Activated naive CD8-positive, alpha-beta T cell (primary cell): ENCODE results near the gene SPRR2D.
"Not testable (repeated sequence)": the region's sequence is repeated elsewhere in the genome, so short reads cannot be mapped to it uniquely, and the experiment has no call there.

ENCODE experiments used
- H3K27ac Mint-ChIP-seq: one replicate; pipeline ENCODE4 v1.8.0; 2021; ENCODE audit warnings: mixed read lengths
- H3K27me3 Mint-ChIP-seq: one replicate; pipeline ENCODE4 v1.8.0; 2021; ENCODE audit warnings: mixed read lengths
- H3K36me3 Mint-ChIP-seq: one replicate; pipeline ENCODE4 v1.8.0; 2021; ENCODE audit warnings: mixed read lengths
- H3K4me1 Mint-ChIP-seq: one replicate; pipeline ENCODE4 v1.8.0; 2021; ENCODE audit warnings: low read depth, mixed read lengths
- H3K4me3 Mint-ChIP-seq: one replicate; pipeline ENCODE4 v1.8.0; 2021; ENCODE audit warnings: mild to moderate bottlenecking, mixed read lengths
- H3K9me3 Mint-ChIP-seq: one replicate; pipeline ENCODE4 v1.8.0; 2021; ENCODE audit warnings: low read depth, mixed read lengths

SPRR2D gene

DNA sequence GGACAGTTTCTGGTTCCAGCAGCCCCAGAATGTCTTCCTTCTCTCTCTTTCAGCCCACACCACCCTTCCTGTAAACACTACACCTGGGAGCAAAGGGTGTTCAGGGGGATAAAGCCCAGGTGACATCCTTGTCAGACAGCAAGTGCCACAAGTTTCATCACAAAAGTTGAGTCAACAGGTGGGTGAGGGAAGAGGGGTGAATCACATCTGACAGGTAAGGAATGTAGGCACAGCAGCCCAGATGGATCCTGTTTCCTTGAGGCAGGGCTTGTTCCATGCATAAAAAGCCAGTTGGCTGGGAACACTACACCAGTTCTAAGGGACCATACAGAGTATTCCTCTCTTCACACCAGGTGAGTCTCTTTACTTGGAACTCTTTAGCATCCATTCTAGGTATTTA, 10.0 kb downstream of the SPRR2D start, which contains the start of gene SPRR1B:
Gene SPRR1B (plus strand): TSS at position 309 of the 400 bp plus-strand sequence. CDS start 1,143 bp downstream, outside the sequence.
- H3K4me3 Mint-ChIP-seq, result no peak within 1 kb of the TSS
- peaks cover 19% of the 10 kb centered on the region for H3K27me3 Mint-ChIP-seq
- no peaks in the 10 kb centered on the region for H3K36me3 Mint-ChIP-seq
- H3K27ac Mint-ChIP-seq, result no peak within 1 kb of the TSS
- H3K9me3 Mint-ChIP-seq, result peaks cover 6% of the 10 kb centered on the region
- H3K4me1 Mint-ChIP-seq, result no peaks in the 10 kb centered on the region

DNA sequence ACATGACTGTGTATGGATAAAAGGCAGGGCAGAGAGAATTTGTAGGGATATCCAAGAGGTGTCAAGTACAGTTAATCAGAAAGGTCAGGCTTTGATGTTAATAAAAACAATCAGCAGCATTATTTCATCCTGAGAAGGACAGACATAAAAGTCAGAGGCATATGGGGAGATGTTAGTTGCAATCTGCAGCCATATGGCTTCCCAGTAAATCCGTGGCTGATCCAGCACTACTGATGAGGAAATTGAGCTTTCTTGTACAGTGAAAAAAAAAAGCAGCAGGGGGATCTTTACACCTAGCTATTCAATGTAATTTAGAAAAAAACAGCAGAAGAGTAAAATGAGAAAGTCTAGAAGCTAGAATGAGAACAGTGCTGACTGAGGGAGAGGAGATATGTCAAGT, 12.2 kb downstream of the SPRR2D start:
- Mint-ChIP-seq H3K4me3 (no peak overlapping the region), H3K36me3 (no peaks in the 10 kb centered on the region), H3K27me3 (peaks cover 15% of the 10 kb centered on the region), H3K4me1 (no peaks in the 10 kb centered on the region), H3K9me3 (peaks cover 6% of the 10 kb centered on the region), H3K27ac (no peak overlapping the region)

DNA sequence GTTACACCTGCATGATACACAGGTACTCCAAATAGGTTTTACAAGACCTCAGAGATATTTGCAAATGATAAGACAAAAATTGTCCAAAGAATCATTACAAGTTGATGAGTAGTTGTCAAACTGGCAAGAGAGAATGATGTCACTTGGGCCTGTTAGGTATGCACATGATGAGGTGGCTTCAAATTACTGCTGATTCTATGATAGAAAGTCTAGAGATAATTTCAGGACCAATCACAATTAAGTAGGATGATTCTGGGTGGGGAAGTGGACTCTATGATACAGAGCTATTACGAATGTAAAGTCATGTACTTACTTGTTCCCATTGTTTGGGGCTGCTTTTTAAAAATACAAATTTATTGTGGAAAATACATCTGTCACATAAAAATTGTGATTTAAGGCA, 15.1 kb downstream of the SPRR2D start:
- H3K27me3 Mint-ChIP-seq, result peaks cover 31% of the 10 kb centered on the region
- H3K9me3 Mint-ChIP-seq, result peaks cover 6% of the 10 kb centered on the region
- no peaks in the 10 kb centered on the region for H3K36me3 Mint-ChIP-seq
- no peak overlapping the region for H3K4me3 Mint-ChIP-seq
- H3K4me1 Mint-ChIP-seq, result no peaks in the 10 kb centered on the region
- H3K27ac Mint-ChIP-seq, result no peak overlapping the region

DNA sequence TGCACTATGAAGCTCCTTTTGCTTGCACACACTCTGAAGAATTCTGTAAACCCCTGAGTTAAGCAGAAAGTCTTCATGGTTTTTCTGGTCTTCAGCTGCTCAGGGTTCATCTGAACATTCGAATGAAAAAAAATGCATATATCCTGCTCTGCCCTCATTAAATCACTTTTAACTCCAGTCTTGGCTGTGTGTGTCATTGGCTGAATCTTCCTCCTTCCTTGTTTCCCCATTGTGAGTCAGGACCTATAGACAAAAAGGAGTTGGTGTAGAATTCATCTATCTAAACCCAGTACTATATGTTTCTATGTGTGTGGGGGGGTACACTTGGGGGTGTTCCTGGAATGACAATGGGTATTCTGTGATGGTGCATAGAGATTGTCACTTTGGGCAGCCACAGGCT, 16.5 kb downstream of the SPRR2D start:
- H3K9me3 Mint-ChIP-seq, result peaks cover 6% of the 10 kb centered on the region
- no peaks in the 10 kb centered on the region for H3K36me3 Mint-ChIP-seq
- peaks cover 36% of the 10 kb centered on the region for H3K27me3 Mint-ChIP-seq
- no peaks in the 10 kb centered on the region for H3K4me1 Mint-ChIP-seq
- H3K4me3 Mint-ChIP-seq, result no peak overlapping the region
- no peak overlapping the region for H3K27ac Mint-ChIP-seq

DNA sequence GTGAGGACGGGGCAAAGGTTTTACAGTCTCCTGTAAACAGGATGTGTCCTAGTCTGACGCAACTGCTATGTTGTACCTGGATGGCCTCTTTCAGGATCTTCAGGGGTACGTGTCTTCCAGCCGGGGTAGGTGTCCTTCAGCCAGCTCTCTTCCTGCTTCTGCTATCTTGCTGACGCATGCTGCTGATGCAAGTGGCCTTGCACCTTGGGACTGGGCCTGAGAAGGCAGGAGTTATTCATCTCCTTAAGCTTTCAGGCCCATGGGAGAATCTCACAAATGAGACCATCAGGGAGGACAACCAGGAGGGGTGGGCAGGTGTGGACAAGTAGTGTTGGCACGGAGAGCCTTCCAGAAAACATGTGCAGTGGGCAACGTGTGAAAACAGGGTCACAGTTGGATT, 17.8 kb downstream of the SPRR2D start:
- Mint-ChIP-seq H3K27me3 (peaks cover 35% of the 10 kb centered on the region), H3K27ac (no peak overlapping the region), H3K9me3 (peaks cover under 1% of the 10 kb centered on the region), H3K4me3 (no peak overlapping the region), H3K4me1 (no peaks in the 10 kb centered on the region), H3K36me3 (no peaks in the 10 kb centered on the region)

DNA sequence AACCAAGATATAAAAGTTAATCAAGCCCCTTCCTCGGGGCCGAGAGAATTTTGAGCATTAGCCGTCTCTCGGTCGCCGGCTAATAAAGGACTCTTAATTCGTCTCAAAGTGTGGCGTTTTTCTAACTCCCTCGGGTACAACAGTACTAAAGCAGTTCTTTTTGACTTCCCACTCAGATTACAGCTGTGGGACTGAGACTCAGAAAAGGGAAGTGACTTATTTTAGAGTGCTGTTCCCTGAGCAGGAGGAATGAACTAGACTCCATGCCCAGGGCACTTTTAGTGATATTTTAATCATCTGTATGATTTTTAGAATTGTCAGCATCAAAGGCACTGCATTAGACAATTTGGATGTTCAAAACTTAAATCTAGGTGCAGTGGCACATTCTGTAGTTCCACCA, 18.6 kb downstream of the SPRR2D start:
- H3K4me3 Mint-ChIP-seq, H3K4me1 Mint-ChIP-seq, H3K9me3 Mint-ChIP-seq, H3K36me3 Mint-ChIP-seq, H3K27ac Mint-ChIP-seq: not testable (repeated sequence)
- peaks cover 36% of the 10 kb centered on the region for H3K27me3 Mint-ChIP-seq

DNA sequence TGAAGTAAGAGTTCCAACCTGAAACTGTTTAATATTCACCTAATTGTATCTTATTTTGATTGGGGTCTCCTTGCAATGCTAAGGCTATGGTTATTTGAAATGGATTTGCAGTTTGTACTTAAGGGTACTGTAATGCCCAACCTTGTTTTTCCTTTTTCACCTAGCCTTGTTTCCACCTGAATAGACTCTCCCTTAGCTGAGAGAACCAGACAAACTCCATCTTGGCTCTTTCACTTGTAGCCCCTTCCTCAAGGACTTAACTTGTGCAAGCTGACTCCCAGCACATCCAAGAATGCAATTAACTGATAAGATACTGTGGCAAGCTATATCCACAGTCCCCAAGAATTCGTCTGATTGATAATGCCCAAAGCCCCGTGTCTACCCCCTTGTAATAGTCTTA, 19.1 kb downstream of the SPRR2D start:
- not testable (repeated sequence) for H3K27ac Mint-ChIP-seq, H3K4me3 Mint-ChIP-seq, H3K36me3 Mint-ChIP-seq, H3K9me3 Mint-ChIP-seq, H3K4me1 Mint-ChIP-seq
- H3K27me3 Mint-ChIP-seq, result peaks cover 36% of the 10 kb centered on the region

DNA sequence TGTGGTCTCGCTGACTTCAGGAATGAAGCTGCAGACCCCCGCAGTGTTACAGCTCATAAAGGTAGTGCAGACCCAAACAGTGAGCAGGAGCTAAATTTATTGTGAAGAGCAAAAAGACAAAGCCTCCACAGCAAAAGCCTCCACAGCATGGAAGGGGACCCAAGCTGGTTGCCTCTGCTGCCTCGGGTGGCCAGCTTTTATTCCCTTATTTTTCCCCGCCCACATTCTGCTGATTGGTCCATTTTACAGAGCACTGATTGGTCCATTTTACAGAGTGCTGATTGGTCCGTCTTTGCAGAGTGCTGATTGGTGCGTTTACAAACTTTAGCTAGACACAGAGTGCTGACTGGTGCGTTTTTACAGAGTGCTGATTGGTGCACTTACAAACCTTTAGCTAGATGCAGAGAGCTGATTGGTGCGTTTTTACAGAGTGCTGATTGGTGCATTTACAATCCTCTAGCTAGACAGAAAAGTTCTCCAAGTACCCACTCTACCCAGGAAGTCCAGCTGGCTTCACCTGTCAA, 29.6 kb downstream of the SPRR2D start:
- not testable (repeated sequence) for H3K36me3 Mint-ChIP-seq, H3K27ac Mint-ChIP-seq, H3K27me3 Mint-ChIP-seq, H3K4me1 Mint-ChIP-seq, H3K4me3 Mint-ChIP-seq, H3K9me3 Mint-ChIP-seq

DNA sequence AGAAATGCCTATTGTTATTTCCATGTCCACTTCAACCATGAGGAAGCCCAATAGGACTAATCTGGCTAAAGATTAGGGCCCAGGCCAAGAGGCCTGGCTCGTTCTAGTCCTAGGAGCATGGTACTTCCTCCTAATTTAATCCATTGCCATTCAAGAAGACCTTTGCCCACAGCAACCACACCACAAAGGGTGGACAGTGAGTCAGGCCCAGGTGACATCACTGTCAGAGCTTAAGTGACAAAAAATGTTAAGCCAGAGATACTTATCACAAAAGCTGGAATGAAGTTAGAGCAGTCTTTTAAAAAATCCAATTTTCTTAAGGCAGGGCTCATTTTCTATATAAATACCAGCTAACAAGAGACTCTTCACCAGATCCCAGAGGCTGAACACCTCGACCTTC, 39.5 kb downstream of the SPRR2D start, which contains the start of gene SPRR3:
Gene SPRR3 (plus strand): TSS at position 368 of the 400 bp plus-strand sequence. CDS start 1,272 bp downstream, outside the sequence.
- H3K36me3 Mint-ChIP-seq, result no peaks in the 10 kb centered on the region
- no peak within 1 kb of the TSS for H3K27ac Mint-ChIP-seq
- H3K27me3 Mint-ChIP-seq, result peaks cover 13% of the 10 kb centered on the region
- no peaks in the 10 kb centered on the region for H3K4me1 Mint-ChIP-seq
- no peaks in the 10 kb centered on the region for H3K9me3 Mint-ChIP-seq
- H3K4me3 Mint-ChIP-seq, result no peak within 1 kb of the TSS

DNA sequence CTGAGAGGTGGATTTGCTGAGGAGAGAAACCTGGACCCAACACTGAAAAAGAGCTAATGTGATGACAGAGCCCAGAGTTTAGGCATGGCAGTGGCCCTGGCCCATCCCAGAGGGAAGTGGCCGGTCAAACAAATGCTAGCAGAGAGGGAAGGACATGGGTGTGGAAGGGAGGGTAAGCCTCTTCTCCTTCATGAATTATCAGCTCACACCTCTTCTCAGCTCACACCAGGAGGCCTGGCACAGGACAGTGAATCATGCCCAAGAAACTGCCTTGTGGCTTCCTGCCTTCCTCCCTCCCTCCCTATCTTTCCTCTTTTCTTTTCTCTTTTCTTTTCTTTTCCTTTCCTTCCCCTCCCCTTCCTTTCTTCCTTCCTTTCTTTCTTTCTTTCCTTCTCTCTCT, 40.6 kb downstream of the SPRR2D start:
- Mint-ChIP-seq H3K36me3 (no peaks in the 10 kb centered on the region), H3K27me3 (peaks cover 15% of the 10 kb centered on the region), H3K4me1 (no peaks in the 10 kb centered on the region), H3K27ac (no peak overlapping the region), H3K4me3 (no peak overlapping the region), H3K9me3 (no peaks in the 10 kb centered on the region)

DNA sequence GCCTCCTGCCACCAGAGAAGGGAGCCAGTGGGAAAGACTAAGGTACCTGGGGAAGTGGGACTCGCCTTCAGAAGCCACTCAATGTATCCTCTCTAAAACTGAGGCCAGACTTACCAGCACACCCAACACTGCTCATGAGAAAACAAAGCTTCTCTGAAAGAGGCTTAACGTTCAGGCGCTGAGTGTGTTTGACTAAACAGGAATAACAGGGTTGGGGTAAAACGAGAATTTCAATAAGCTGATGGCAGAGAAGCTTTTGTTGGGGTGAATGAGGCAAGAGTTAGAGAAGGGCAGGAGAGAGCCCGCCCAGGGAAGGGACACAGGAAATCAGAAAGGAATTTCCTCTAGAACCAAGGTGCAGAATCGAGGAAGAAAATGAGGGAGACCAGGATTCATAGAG, 41.1 kb downstream of the SPRR2D start:
- Mint-ChIP-seq H3K27ac (no peak overlapping the region), H3K36me3 (no peaks in the 10 kb centered on the region), H3K4me1 (no peaks in the 10 kb centered on the region), H3K27me3 (peaks cover 16% of the 10 kb centered on the region), H3K4me3 (no peak overlapping the region), H3K9me3 (no peaks in the 10 kb centered on the region)

DNA sequence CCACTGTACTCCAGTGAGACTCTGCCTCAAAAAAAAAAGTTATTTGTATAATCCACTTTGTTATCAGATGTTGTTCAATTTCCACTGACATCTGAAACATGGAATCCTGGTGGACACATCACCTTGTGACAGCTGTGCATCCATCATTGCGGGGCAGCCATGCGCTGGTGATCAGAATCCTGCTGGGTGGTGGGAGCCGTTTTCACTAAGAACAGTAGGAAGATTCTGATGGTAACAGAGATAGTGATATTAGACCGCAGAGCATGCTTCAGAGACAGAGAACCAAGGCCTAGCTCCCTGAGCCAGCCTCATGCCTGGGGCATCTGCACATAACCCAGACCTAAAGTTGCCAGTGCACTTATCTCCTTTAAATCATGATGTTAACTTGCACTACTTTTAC, 42.4 kb downstream of the SPRR2D start:
- no peak overlapping the region for H3K4me3 Mint-ChIP-seq
- H3K9me3 Mint-ChIP-seq, result no peaks in the 10 kb centered on the region
- peaks cover 18% of the 10 kb centered on the region for H3K27me3 Mint-ChIP-seq
- no peaks in the 10 kb centered on the region for H3K36me3 Mint-ChIP-seq
- H3K27ac Mint-ChIP-seq, result no peak overlapping the region
- no peaks in the 10 kb centered on the region for H3K4me1 Mint-ChIP-seq

DNA sequence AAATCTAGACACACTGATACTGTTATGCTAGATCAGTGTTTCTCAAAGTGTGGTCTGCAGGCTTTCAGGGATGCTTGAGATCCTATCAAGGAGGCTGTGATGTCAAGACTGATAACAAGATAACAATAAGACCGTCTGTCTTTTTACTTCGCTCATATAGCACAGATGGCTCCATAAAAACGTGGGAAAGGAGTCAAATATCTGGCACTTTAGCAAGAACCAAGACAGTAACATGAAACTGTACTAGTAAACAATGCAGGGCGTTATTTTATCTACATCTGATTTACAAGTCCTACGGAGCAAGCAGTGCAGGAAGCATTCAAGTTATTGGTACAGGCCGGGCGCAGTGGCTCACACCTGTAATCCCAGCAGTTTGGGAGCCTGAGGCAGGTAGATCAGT, 43.0 kb downstream of the SPRR2D start:
- Mint-ChIP-seq H3K27ac (no peak overlapping the region), H3K9me3 (no peaks in the 10 kb centered on the region), H3K27me3 (peaks cover 18% of the 10 kb centered on the region), H3K36me3 (no peaks in the 10 kb centered on the region), H3K4me3 (no peak overlapping the region), H3K4me1 (no peaks in the 10 kb centered on the region)

DNA sequence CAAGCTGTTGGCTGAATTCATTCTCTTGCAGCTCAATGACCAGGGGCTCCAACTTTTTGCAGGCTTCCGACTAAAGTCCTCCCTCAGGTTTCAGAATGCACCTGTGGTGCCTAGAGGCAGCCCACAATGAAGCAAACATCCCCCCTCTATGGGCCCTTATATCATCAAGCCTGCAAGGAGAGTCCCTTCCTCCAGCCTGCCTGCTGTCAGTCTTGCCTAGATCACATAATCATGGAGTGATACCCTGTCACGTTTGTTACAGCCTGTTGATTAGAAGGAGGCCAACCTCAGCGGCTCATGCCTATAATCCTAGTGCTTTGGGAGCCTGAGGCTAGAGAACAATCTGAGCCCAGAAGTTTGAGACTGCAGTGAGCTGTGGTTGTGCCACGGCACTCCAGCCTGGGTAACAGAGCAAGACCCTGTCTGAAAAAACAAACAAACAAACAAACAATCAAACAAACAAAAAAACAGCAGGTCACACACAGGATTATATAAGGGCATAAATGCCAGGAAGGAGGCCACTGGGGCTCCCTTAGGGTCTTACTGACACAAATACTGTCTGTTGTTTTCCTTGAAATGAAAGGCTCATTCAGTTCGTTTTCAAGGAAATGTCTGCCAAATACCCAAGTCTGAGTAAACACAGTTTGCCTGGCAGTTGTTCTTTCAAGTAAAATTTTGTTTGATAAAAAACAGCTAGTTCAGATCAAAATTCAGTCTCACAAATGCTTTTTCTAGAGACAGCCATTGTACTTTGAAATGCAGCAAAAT, 44.1 kb downstream of the SPRR2D start:
- H3K9me3 Mint-ChIP-seq, result no peaks in the 10 kb centered on the region
- no peaks in the 10 kb centered on the region for H3K4me1 Mint-ChIP-seq
- H3K27ac Mint-ChIP-seq, result no peak overlapping the region
- no peaks in the 10 kb centered on the region for H3K36me3 Mint-ChIP-seq
- no peak overlapping the region for H3K4me3 Mint-ChIP-seq
- H3K27me3 Mint-ChIP-seq, result peaks cover 18% of the 10 kb centered on the region

DNA sequence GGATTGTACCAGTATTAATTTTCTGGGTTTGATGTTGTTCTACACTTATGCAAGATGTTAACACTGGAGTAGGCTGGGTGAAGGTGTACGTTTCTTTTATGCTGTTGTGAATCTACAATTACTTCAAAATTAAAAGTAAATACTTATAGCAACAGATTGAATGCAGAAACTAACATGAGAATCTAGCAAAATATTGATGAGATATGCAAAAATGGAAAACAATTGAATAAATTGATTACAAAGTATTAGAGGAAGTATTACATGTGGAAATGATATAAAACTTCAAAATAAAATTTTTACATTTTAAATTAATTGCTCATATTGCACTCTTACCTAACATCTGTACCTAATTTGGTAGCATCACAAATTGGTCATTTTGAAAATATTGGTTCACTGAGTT, 45.1 kb downstream of the SPRR2D start:
- Mint-ChIP-seq H3K4me3 (no peak overlapping the region), H3K27me3 (peaks cover 18% of the 10 kb centered on the region), H3K27ac (no peak overlapping the region), H3K4me1 (no peaks in the 10 kb centered on the region), H3K9me3 (no peaks in the 10 kb centered on the region), H3K36me3 (no peaks in the 10 kb centered on the region)

DNA sequence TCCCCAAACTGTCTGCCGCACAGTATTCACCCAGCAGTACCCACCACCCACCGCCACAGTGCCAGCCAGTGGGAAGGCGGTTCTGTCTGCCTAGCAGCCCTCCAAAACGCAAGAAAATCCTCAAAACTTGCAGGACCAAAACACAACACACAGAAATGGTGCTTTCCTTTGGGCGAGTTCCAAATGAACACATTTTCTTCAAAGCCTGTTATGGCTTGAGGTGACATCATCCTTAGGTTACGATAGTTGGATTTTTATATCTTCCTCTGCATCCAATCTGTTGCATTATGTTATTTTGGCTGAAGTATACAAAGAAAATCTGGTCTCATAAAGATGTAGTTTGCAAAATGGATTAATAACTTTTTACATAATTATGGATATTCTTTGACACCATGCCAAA, 47.7 kb downstream of the SPRR2D start:
- H3K36me3 Mint-ChIP-seq, result no peaks in the 10 kb centered on the region
- H3K27ac Mint-ChIP-seq, result no peak overlapping the region

More for the DNA sequence above, 47.7 kb downstream of the SPRR2D start:
- Mint-ChIP-seq H3K27me3 (peaks cover 12% of the 10 kb centered on the region), H3K9me3 (no peaks in the 10 kb centered on the region), H3K4me1 (no peaks in the 10 kb centered on the region), H3K4me3 (no peak overlapping the region)
